Endothelial cell of umbilical vein (primary cell): ENCODE measurements around the gene LRRC74B. TPM values are rescaled to one million over a fixed set of nuclear protein-coding genes. Genes with fewer than 3 reads are reported as not detected.

Experiments used
- BruUV-seq: library from RNA; stranded (reverse); fragments of 400-500 nt; replicated peaks from 2 replicates; lab custom pipeline; 2021; lab: Mats Ljungman, UMichigan
- CTCF ChIA-PET: fragments of 300-600, 350-600 bp; sonication (Branson Sonifier 250); formaldehyde crosslinking; loops from one replicate; lab custom pipeline; 2021; ENCODE audit warnings: antibody characterized with exemption, inconsistent platforms; lab: Charles Lee
- POLR2A ChIA-PET: fragments of 300-600, 350-600 bp; sonication (Branson Sonifier 250); formaldehyde crosslinking; loops from one replicate; lab custom pipeline; 2021; ENCODE audit warnings: antibody characterized with exemption, inconsistent platforms; lab: Charles Lee
- DNase-seq: peaks from one replicate; pipeline ENCODE4 v3.0.0-alpha.2; 2011; ENCODE audit warnings: low read depth, low spot score
- FAIRE-seq: peaks from 2 replicates; lab custom pipeline; 2011; peaks lifted over from hg19 to GRCh38; lab: Jason Lieb, UNC
- H2AFZ ChIP-seq: 2 replicates; pipeline ENCODE4 v1.6.0; 2012; ENCODE audit warnings: low read depth, low read length, control low read depth, inconsistent platforms
- H3K27ac ChIP-seq: 2 replicates; pipeline ENCODE4 v1.5.1; 2011; ENCODE audit warnings: low read depth, mild to moderate bottlenecking, control low read depth, low read length, moderate library complexity; ENCODE audit not compliant: insufficient read depth
- H3K27me3 ChIP-seq, 2 experiments: 2 replicates each; pipeline versions ENCODE4 v1.6.0 to v1.6.1; 2011; ENCODE audit warnings: low read length in 2 of 2, mixed read lengths in 1 of 2; ENCODE audit not compliant: control insufficient read depth in 2 of 2, insufficient read depth in 2 of 2
- H3K36me3 ChIP-seq, 2 experiments: 2 replicates in 1 of 2; 3 replicates in 1 of 2; pipeline ENCODE4 v1.5.1; 2011; ENCODE audit warnings: low read length in 2 of 2, mild to moderate bottlenecking in 1 of 2, moderate library complexity in 1 of 2; ENCODE audit not compliant: control insufficient read depth in 2 of 2, insufficient read depth in 2 of 2; ENCODE audit errors: extremely low read depth in 1 of 2
- H3K4me1 ChIP-seq: 3 replicates; pipeline ENCODE4 v1.5.1; 2011; ENCODE audit warnings: mild to moderate bottlenecking, low read length; ENCODE audit not compliant: control insufficient read depth, insufficient read depth; ENCODE audit errors: extremely low read depth
- H3K4me2 ChIP-seq: 2 replicates; pipeline ENCODE4 v1.6.1; 2011; ENCODE audit warnings: low read length, control low read depth, mixed read lengths; ENCODE audit not compliant: insufficient read depth
- H3K4me3 ChIP-seq, 3 experiments: fragments of 200-600 bp in 1 of 3; sonication (generic), shearing (Covaris generic) in 1 of 3; replicated peaks in 1 of 3; 2 replicates each; pipeline ENCODE4 v1.5.1; 2011 to 2016; ENCODE audit warnings: control low read depth in 3 of 3, low read length in 3 of 3, mild to moderate bottlenecking in 2 of 3, inconsistent platforms in 1 of 3, low read depth in 1 of 3, moderate library complexity in 1 of 3; ENCODE audit not compliant: insufficient read depth in 1 of 3
- H3K79me2 ChIP-seq: 2 replicates; pipeline ENCODE4 v1.6.0; 2012; ENCODE audit warnings: low read length, inconsistent platforms; ENCODE audit not compliant: control insufficient read depth, insufficient read depth
- H3K9ac ChIP-seq: replicated peaks from 2 replicates; pipeline ENCODE3; 2011; ENCODE audit warnings: low read length, control low read depth; ENCODE audit not compliant: insufficient read depth; ENCODE audit errors: extremely low read depth
- H3K9me1 ChIP-seq: replicated peaks from 3 replicates; pipeline ENCODE4 v1.6.0; 2011; ENCODE audit warnings: mild to moderate bottlenecking, low read length; ENCODE audit not compliant: control insufficient read depth, insufficient read depth; ENCODE audit errors: extremely low read depth
- H3K9me3 ChIP-seq: replicated peaks from 2 replicates; pipeline ENCODE4 v1.5.1; 2012; ENCODE audit warnings: low read length, inconsistent platforms; ENCODE audit not compliant: control insufficient read depth, insufficient read depth
- H4K20me1 ChIP-seq: replicated peaks from 2 replicates; pipeline ENCODE3; 2011; ENCODE audit warnings: mild to moderate bottlenecking, low read length; ENCODE audit not compliant: control insufficient read depth, insufficient read depth; ENCODE audit errors: extremely low read depth
- EZH2 ChIP-seq: IDR thresholded peaks from 2 replicates; pipeline ENCODE4 v1.6.1; 2012; ENCODE audit warnings: borderline replicate concordance, low read depth, mild to moderate bottlenecking, moderate library complexity, low read length, inconsistent platforms; ENCODE audit not compliant: severe bottlenecking
- FOS ChIP-seq: IDR thresholded peaks from 2 replicates; pipeline ENCODE4 v1.6.1; 2011; ENCODE audit warnings: mild to moderate bottlenecking, low read length, moderate library complexity, borderline replicate concordance; ENCODE audit not compliant: insufficient read depth
- GATA2 ChIP-seq: IDR thresholded peaks from 2 replicates; pipeline ENCODE4 v1.7.0; 2011; ENCODE audit warnings: low read depth, mild to moderate bottlenecking, moderate library complexity, mixed read lengths, low read length; ENCODE audit not compliant: insufficient read length, insufficient read depth
- JUN ChIP-seq: IDR thresholded peaks from 2 replicates; pipeline ENCODE4 v1.6.1; 2011; ENCODE audit warnings: borderline replicate concordance, low read depth; ENCODE audit not compliant: insufficient read length, insufficient read depth
- MYC ChIP-seq: IDR thresholded peaks from one replicate; pipeline ENCODE4 v1.6.1; 2011; ENCODE audit warnings: mild to moderate bottlenecking, low read depth, low read length
- POLR2A ChIP-seq: IDR thresholded peaks from 2 replicates; pipeline ENCODE4 v1.6.1; 2012; ENCODE audit warnings: low read depth, mild to moderate bottlenecking, control low read depth, low read length
- POLR2AphosphoS5 ChIP-seq: IDR thresholded peaks from 2 replicates; pipeline ENCODE4 v1.6.1; 2012; ENCODE audit warnings: low read depth, mild to moderate bottlenecking, control low read depth, low read length, moderate library complexity; ENCODE audit not compliant: insufficient read depth
- dilution Hi-C: fragments of 300-500 bp; cut with MboI; formaldehyde crosslinking; loops from one replicate; pipeline ENCODE4 v1.15.0; 2019; ENCODE audit warnings: low sequenced_read_pairs; ENCODE audit not compliant: extremely low pct_ligation_motif_present
- intact Hi-C: fragments of 100-400 bp; cut with micrococcal nuclease; formaldehyde crosslinking; loops from one replicate; pipeline ENCODE4 v1.10.0; 2022
- polyA plus RNA-seq, 4 experiments: library from polyadenylated mRNA; depleted of rRNA in 3 of 4; stranded (reverse) in 3 of 4; unstranded in 1 of 4; fragments of >200 nt; gene quantifications; 2 replicates each; pipeline versions ENCODE4 v1.2.1 to v1.2.3, GENCODE V29; 2011 to 2012; ENCODE audit warnings: missing spikeins in 1 of 4
- total RNA-seq: library from RNA; stranded (reverse); gene quantifications from 2 replicates; pipeline ENCODE4 v1.2.3, GENCODE V29; 2021
- TF ChIP-seq, protein P1 (sequence below), 2 donors: IDR thresholded peaks; 1 replicate in 1 of 2; 2 replicates in 1 of 2; pipeline ENCODE4 v1.5.1; 2011; ENCODE audit warnings: low read length in 2 of 2, mild to moderate bottlenecking in 2 of 2, moderate library complexity in 2 of 2, control low read depth in 1 of 2, inconsistent platforms in 1 of 2, low read depth in 1 of 2; ENCODE audit not compliant: insufficient read depth in 1 of 2; ENCODE audit errors: extremely low read depth in 1 of 2
- TF ChIP-seq, protein P2 (sequence below): IDR thresholded peaks from 2 replicates; pipeline ENCODE4 v1.6.1; 2011; ENCODE audit not compliant: insufficient read depth, insufficient read length

Gene LRRC74B
- total and polyA plus RNA-seq, 2 donors (not counting 3 experiments of a cell fraction or from before 2014, with no cell fraction given), result not detected

DNA sequence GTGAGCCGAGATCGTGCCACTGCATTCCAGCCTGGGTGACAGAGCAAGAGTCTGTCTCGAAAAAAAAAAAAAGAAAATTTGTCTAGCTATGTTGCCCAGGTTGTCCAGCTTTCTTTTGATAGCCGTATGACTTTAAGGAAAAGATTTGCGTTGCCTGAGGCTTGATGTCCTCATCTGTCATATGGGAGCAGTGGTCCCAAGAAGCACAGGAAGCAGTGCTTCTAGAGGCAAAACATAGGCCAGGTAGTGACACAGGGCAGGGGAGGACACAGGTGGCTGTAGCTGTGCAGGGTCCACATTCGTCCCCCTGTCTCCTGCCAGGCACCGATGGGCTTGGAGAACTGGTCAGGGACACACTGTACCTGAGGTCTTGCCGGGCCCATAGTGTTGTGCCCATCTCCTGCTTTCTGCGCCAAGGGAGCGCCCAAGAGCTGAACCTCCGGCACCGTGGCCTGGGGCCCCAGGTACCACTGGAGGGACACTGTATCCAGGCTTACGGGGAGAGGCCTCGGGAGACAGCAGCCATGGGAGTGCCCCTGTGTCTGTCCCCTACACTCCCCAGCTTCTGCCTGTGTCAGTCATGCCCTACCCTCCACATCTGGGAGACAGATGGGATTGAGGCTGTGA is 1.4 kb downstream of the LRRC74B start:
- CTCF ChIA-PET, result interaction anchor here (0.6 to 1.3 kb wide), 4 partner anchors 24 to 161 kb away, joined by 3 read pairs; no protein-coding TSS in a partner anchor
- H3K4me1 ChIP-seq, result peaks cover 5% of the 10 kb centered on the region
- no peak overlapping the region for H2AFZ ChIP-seq
- dilution Hi-C loops, result no loop called here
- H3K4me3 ChIP-seq, result no peak overlapping the region
- H3K79me2 ChIP-seq, result no peaks in the 10 kb centered on the region
- H3K9ac ChIP-seq, result no peak overlapping the region
- H3K27me3 ChIP-seq, result no peaks in the 10 kb centered on the region
- FAIRE-seq (no peak), DNase-seq (no peak)
- H3K9me1 ChIP-seq, result no peaks in the 10 kb centered on the region
- POLR2A ChIA-PET, result interaction anchor here (0.5 kb wide), 1 partner anchor 640 kb away, joined by 3 read pairs; no protein-coding TSS in a partner anchor
- no peaks in the 10 kb centered on the region for H3K9me3 ChIP-seq
- TF ChIP-seq, protein P1, sequence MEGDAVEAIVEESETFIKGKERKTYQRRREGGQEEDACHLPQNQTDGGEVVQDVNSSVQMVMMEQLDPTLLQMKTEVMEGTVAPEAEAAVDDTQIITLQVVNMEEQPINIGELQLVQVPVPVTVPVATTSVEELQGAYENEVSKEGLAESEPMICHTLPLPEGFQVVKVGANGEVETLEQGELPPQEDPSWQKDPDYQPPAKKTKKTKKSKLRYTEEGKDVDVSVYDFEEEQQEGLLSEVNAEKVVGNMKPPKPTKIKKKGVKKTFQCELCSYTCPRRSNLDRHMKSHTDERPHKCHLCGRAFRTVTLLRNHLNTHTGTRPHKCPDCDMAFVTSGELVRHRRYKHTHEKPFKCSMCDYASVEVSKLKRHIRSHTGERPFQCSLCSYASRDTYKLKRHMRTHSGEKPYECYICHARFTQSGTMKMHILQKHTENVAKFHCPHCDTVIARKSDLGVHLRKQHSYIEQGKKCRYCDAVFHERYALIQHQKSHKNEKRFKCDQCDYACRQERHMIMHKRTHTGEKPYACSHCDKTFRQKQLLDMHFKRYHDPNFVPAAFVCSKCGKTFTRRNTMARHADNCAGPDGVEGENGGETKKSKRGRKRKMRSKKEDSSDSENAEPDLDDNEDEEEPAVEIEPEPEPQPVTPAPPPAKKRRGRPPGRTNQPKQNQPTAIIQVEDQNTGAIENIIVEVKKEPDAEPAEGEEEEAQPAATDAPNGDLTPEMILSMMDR (IDR thresholded peaks at IDR 0.05; ENCODE audit: extremely low read depth in 1 of 2, insufficient read depth in 1 of 2, low read depth in 1 of 2, low read length in 2 of 2), result no peak
- no peak for TF ChIP-seq JUN
- TF ChIP-seq POLR2A, result no peak
- no peak for TF ChIP-seq EZH2
- TF ChIP-seq GATA2, result no peak
- no peak for TF ChIP-seq POLR2AphosphoS5
- no peak for TF ChIP-seq FOS
- no peak for TF ChIP-seq MYC
- TF ChIP-seq, protein P2, sequence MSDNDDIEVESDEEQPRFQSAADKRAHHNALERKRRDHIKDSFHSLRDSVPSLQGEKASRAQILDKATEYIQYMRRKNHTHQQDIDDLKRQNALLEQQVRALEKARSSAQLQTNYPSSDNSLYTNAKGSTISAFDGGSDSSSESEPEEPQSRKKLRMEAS, result no peak
- intact Hi-C loops, result no loop called here
- H3K36me3 ChIP-seq, result no peaks in the 10 kb centered on the region
- H3K27ac ChIP-seq, result no peak overlapping the region
- BruUV-seq, result no TSS peak
- no peak overlapping the region for H3K4me2 ChIP-seq
- H4K20me1 ChIP-seq, result no peaks in the 10 kb centered on the region
